Peyer's patch (tissue), 4 donors: ENCODE measurements around the gene NOL3. TPM values are rescaled to one million over a fixed set of nuclear protein-coding genes. Genes with fewer than 3 reads are reported as not detected.

Source experiments
- DNase-seq, 3 donors: peaks; one replicate each; pipeline ENCODE4 v3.0.0-alpha.2; 2017 to 2019
- H3K27ac ChIP-seq, 4 donors: fragments of 200-600 bp; sonication (generic); one replicate each; pipeline ENCODE4 v1.5.1; 2016 to 2019
- H3K27me3 ChIP-seq, 2 donors: fragments of 200-600 bp; sonication (generic); one replicate each; pipeline ENCODE4 v1.5.1; 2019
- H3K36me3 ChIP-seq, 3 donors: fragments of 200-600 bp; sonication (generic); one replicate each; pipeline ENCODE4 v1.5.1; 2016 to 2019
- H3K4me1 ChIP-seq, 4 donors: fragments of 200-600 bp; sonication (generic); one replicate each; pipeline ENCODE4 v1.5.1; 2016 to 2019
- H3K4me3 ChIP-seq, 4 donors: fragments of 200-600 bp; sonication (generic); 1 replicate in 3 of 4; 2 replicates in 1 of 4; pipeline ENCODE4 v1.5.1; 2016 to 2019; ENCODE audit warnings: mild to moderate bottlenecking in 1 of 4
- H3K9me3 ChIP-seq, 4 donors: fragments of 200-600 bp; sonication (generic); one replicate each; pipeline ENCODE4 v1.5.1; 2016 to 2019; ENCODE audit warnings: mild to moderate bottlenecking in 1 of 4
- POLR2A ChIP-seq, 2 donors: fragments of 450-650 bp; IDR thresholded peaks; one replicate each; pipeline ENCODE4 v1.5.1; 2017; ENCODE audit warnings: antibody characterized with exemption in 2 of 2, mild to moderate bottlenecking in 2 of 2, moderate library complexity in 2 of 2
- total RNA-seq, 4 donors: library from RNA; depleted of rRNA; stranded (reverse); fragments of >200 nt; gene quantifications; one replicate each; pipeline ENCODE4 v1.1.0, GENCODE V29; 2016
- TF ChIP-seq, protein P1 (sequence below), 6 experiments: fragments of 450-650 bp in 4 of 6; fragments of 200-600 bp in 2 of 6; sonication (generic) in 1 of 6; IDR thresholded peaks; one replicate each; pipeline ENCODE4 v1.5.1; 2017 to 2019; ENCODE audit warnings: antibody characterized with exemption in 6 of 6, mild to moderate bottlenecking in 3 of 6, moderate library complexity in 1 of 6

Gene NOL3
- total RNA-seq, 4 donors from 2014 or later, result 24.4 to 65.2 (median 34.1) TPM

DNA sequence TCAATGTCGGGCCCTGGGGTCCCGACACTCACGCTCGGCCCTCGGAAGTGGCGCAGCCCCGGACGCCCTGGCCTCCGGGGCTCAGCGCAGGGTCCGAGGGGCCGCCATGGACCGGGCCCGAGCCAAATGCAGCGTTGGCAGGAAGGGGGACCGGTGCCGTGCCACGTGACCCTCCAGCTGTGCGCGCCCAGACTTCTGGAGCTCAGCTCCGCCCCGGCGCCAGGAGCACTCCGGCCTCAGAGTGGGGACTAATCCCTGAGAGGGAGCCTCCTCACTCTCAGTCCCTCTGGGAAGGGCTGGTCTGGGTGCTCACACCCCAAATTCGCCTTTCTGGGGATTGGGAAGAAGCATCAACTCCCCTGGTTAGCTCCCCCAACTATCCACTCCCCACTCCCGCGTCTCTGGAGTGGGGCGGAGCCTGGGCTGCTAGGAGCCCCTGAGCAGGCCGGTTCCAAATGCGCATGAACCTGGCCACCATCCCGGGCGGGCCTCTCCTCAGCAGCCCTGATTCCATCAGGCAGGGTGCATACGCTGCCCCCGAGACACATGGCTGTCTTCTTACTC lies 19.4 kb upstream of the NOL3 start, which contains the start of gene B3GNT9:
TSS of gene B3GNT9 (minus strand) at position 166 of the 564 bp plus-strand sequence. CDS start 513 bp downstream, outside the sequence.
- TF ChIP-seq, protein P1, sequence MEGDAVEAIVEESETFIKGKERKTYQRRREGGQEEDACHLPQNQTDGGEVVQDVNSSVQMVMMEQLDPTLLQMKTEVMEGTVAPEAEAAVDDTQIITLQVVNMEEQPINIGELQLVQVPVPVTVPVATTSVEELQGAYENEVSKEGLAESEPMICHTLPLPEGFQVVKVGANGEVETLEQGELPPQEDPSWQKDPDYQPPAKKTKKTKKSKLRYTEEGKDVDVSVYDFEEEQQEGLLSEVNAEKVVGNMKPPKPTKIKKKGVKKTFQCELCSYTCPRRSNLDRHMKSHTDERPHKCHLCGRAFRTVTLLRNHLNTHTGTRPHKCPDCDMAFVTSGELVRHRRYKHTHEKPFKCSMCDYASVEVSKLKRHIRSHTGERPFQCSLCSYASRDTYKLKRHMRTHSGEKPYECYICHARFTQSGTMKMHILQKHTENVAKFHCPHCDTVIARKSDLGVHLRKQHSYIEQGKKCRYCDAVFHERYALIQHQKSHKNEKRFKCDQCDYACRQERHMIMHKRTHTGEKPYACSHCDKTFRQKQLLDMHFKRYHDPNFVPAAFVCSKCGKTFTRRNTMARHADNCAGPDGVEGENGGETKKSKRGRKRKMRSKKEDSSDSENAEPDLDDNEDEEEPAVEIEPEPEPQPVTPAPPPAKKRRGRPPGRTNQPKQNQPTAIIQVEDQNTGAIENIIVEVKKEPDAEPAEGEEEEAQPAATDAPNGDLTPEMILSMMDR (IDR thresholded peaks at IDR 0.05), result no peak
- no peak for TF ChIP-seq POLR2A (IDR thresholded peaks at IDR 0.05)
- H3K9me3 ChIP-seq, result no peaks in the 10 kb centered on the region
- H3K4me3 ChIP-seq, result peak within 1 kb of the TSS; percentile 51 to 70 (median 60)
- H3K4me1 ChIP-seq, result peaks cover 4 to 33% (median 12%) of the 10 kb centered on the region in 4 donors
- peak within 1 kb of the TSS; percentile 56 to 87 (median 72) for H3K27ac ChIP-seq
- H3K36me3 ChIP-seq, result peaks cover 0 to 19% (median 0%) of the 10 kb centered on the region in 3 donors
- peak; percentile 51 to 74 (median 73) for DNase-seq
- no peaks in the 10 kb centered on the region for H3K27me3 ChIP-seq

DNA sequence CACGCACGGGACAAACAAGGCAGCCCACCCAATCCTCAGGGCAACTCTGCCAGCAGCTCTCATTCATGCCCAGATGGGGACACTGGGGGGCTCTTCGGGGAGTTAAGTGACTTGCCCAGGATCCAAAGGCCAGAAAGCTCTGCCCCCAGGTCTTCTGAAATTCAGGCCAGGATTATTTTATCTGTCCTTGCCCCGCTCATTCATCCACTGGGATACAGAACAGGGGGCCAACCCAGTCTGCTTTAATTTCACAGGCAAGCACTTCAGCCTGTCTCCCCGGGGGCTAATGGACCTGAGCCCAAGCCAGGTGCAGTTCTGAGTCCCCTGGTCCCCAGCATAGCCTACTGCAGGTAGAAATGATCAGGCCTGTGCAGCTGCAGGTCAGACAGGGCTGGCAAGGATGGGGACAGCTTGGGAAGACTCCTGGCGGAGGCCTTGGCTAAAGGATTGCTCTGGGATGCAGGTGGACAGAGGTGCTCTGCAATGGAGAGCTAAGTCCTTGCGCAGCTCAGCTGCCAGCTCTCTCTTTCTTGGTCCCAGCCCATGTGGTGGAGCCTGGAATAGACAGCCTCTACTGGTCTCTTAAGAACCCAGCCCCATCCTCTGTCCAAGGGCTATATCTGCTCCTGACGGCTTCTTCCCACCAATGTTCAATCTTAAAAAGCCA lies 18.8 kb upstream of the NOL3 start:
- Histone ChIP-seq H3K27ac (peak overlapping the region in 3 of 4 donors; percentile 71 to 87 (median 73)), H3K27me3 (no peaks in the 10 kb centered on the region), H3K4me1 (peaks cover 4 to 39% (median 12%) of the 10 kb centered on the region in 4 donors), H3K4me3 (peak overlapping the region in 1 of 4 donors; percentile 57), H3K9me3 (no peaks in the 10 kb centered on the region), H3K36me3 (peaks cover 0 to 13% (median 0%) of the 10 kb centered on the region in 3 donors)
- TF ChIP-seq POLR2A (IDR thresholded peaks at IDR 0.05), result no peak
- TF ChIP-seq, protein P1 (IDR thresholded peaks at IDR 0.05), result no peak
- DNase-seq, result no peak

DNA sequence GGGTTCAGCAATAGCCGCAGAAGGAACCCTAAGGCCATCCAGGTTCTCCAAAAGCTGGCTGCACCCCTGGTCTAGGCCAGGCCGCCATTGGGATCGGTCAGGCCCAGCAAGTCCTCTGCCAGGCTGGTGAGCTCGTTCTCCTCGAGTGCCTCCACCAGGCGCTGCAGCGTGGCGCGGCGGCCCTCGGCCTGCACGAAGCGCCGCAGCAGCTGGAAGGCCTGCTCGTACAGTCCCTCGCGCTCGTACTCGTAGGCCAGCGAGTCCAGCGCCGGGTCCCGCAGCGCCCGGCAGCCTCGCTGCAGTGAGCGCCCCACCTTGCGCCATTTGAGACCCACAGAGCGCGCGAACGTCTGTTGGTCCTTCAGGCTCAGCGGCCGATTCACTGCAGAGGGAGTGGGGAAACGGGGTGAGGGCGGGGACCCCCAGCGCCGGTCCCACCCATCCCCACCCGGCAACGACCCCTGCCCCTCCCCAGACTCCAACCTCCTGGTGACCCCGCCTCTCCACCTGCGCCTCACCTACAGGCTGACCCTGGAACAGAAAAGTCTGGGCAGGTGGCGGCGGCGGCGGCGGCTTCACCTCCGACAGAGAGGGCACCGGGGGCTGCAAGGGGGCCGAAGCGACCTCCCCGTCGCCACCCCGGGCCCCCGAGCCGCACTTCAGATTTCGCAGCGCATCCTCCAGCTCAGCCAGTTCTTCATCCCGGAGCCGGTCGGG lies 15.6 kb upstream of the NOL3 start:
- Histone ChIP-seq H3K27me3 (no peaks in the 10 kb centered on the region), H3K4me1 (peaks cover 7 to 51% (median 16%) of the 10 kb centered on the region in 4 donors), H3K9me3 (no peaks in the 10 kb centered on the region), H3K27ac (no peak overlapping the region), H3K4me3 (peak overlapping the region in 3 of 4 donors; percentile 15 to 46 (median 29)), H3K36me3 (no peaks in the 10 kb centered on the region)
- no peak for DNase-seq
- TF ChIP-seq POLR2A (IDR thresholded peaks at IDR 0.05), result no peak
- TF ChIP-seq, protein P1 (IDR thresholded peaks at IDR 0.05), result no peak

DNA sequence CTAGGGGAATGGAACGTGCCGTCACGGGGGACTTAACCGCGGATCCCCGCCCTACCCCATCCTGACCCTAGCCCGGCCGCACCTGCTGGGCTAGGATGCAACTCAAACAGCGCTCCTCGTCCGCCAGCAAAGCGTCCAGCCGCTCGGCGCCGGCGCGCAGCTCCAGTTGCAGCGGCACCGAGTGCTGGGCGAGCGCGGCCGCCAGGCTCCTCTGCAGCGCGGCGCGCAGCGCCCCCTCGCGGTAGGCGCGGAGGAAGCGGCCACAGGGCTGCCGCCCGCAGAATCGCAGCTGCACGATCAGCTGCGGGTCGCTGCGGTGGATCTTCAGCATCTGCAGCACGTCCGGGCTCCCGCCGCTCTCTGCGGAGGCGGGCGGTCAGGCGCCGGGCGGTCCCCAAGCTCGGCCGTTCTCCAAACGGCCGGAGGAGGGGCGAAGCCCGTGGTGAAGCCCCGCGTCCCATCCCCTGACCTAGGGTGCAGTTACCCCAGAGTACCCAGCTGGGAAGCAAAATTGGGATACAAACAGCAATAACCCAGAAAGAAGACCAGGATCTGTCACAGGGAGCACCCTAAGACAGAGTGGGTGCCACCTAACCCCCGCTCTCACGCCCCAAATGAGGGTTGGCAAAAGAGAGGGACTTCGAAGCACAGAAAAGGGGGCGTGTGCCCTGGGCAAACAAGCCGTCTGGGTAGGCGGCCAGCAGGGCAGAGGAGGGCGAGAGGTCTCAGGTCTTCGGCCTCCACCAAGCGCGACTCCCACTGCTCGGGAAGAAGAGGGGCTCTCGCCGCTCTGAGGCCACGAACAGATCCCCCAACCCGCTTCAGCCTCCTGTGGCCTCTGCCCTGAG lies 14.8 kb upstream of the NOL3 start:
- Histone ChIP-seq H3K9me3 (no peaks in the 10 kb centered on the region), H3K27ac (no peak overlapping the region), H3K4me1 (peaks cover 7 to 43% (median 16%) of the 10 kb centered on the region in 4 donors), H3K4me3 (peak overlapping the region in 3 of 4 donors; percentile 15 to 46 (median 29)), H3K36me3 (no peaks in the 10 kb centered on the region), H3K27me3 (no peaks in the 10 kb centered on the region)
- TF ChIP-seq, protein P1 (IDR thresholded peaks at IDR 0.05), result peak; percentile 96 to 99 (median 98)
- TF ChIP-seq POLR2A (IDR thresholded peaks at IDR 0.05), result no peak
- peak; percentile 55 to 88 (median 85) for DNase-seq
